ENCODE measurements around the gene CDH13. TPM values are rescaled to one million over a fixed set of nuclear protein-coding genes. Genes with fewer than 3 reads are reported as not detected.

CDH13 gene
- total RNA-seq, 2 donors from 2014 or later = 4.1 to 7.1 TPM

GRCh38 chr16:82758406-82758805 is 131.6 kb downstream of the CDH13 start:
- ATAC-seq (no peak), DNase-seq (no peak)
- intact Hi-C loops (cut with DNase I, micrococcal nuclease) = no loop called here

GRCh38 chr16:82758904-82759303 is 132.1 kb downstream of the CDH13 start:
- ATAC-seq (no peak), DNase-seq (no peak)
- intact Hi-C loops (cut with DNase I, micrococcal nuclease) = no loop called here

DNA sequence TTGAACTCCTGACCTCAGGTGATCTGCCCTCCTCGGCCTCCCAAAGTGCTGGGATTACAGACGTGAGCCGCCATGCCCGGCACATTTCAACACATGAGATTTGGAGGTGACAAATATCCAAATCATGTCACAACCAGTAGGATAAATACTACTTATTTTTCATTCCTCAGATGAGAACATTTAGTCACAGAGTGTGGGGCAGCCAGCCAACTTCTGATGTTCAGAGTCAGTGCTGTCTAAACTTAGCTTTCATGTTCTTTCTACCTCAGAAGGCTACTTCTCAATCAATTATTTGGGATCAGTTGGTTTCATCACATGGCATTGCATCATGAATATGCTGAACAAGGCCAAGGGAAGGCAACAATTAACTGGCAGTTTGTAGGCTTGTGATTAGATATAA is 134.5 kb downstream of the CDH13 start:
- peak in 1 of 2 donors; percentile 27 for DNase-seq
- intact Hi-C loops (cut with DNase I, micrococcal nuclease) = no loop called here
- ATAC-seq = no peak

DNA sequence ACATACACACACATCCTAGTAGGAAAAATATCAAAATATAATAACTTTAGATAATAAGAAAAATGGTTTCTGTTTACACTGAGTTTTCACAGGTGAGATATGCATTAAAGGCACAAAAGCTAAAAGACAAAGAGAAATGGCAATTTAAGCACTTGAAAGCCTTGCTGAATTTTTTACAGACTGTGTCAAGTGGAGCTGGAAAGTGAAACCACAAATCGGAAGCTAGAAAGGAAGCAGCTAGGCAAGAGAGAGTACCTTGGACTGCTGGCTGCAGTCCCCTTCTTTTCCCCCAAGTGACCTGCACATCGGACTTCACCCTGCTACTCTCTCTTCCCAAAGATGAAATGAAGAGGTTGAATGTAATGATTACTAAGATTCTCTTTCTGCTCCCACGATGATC is 135.1 kb downstream of the CDH13 start:
- peak; percentile 83 for ATAC-seq
- intact Hi-C loops (cut with DNase I, micrococcal nuclease) = no loop called here
- no peak for DNase-seq

DNA sequence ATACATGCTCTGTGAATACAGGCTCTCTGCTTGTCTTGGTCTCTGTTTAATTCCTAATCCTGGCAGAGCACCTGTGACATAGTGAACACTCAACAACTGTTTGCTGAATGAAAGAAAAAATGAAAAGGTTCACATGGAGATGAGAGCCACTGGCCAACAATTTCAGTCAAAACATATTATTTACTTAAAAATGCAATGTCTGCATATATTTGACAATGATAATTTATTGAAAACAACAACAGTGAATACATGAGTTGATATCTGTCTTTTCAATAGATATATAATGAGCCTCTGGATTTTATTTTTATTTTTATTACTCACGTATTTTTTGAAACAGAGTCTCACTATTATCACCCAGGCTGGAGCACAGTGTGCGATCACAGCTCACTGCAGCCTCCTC is 136.6 kb downstream of the CDH13 start:
- DNase-seq (no peak), ATAC-seq (no peak)
- intact Hi-C loops (cut with DNase I, micrococcal nuclease) = no loop called here

DNA sequence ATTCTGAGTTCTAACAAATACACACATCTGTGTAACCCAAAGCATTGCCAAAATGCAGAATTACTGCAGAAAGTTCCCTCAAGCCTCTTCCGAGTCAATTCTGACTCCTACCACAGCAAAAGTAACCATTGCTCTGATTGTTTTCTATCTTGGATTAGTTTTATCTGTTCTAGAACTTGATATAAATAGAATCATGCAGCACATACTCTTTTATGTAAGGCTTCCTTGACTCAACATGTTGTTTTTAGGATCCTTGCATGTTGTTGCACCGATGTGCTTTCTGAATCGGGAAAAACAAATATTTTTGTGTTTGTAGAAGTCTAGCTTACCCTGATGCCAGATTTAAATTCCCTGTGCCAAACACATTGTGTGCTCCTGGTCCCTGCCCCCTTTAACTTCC is 140.4 kb downstream of the CDH13 start:
- intact Hi-C loops (cut with DNase I, micrococcal nuclease) = no loop called here
- no peak for DNase-seq
- ATAC-seq = no peak

DNA sequence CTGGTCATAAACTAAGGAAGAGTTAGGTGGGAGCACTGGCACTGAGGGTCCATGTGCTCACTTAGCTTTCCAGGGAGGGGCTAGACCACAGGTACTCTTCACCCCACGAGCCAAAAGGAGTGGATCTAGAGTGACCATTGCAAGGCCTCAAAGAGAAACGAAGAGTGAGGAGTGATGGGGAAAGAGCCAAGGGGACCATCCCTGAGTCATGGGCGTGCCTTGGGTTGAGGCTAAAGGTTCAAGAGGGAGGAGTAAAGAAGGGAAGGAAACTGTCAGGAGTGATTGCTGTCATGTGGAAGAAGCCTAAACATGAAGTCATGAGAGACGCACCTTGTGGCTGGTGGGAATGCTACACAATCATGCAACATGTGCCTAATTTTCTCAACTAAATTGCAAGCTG is 141.0 kb downstream of the CDH13 start:
- ATAC-seq = peak; percentile 64
- no peak for DNase-seq
- intact Hi-C loops (cut with DNase I, micrococcal nuclease) = no loop called here

DNA sequence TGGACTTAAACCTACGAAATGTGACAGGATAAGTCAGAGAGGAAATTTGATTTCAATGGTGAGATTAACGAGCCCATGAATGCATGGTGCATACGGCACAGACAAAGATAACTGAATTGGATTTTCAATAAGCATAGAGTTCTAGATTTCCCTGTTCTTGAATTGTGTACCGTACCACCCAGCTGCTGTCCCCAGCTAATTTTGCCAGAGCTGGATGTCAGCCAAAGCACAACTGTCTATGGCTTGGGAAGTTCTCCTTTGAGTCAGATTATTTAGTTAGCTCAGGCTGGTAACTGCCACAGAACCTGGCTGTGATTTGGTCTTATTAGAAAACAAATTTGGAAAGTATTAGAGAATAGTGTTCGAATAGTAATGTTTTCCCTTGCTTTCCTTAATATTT is 143.1 kb downstream of the CDH13 start:
- ATAC-seq (no peak), DNase-seq (no peak)
- intact Hi-C loops (cut with DNase I, micrococcal nuclease) = no loop called here

GRCh38 chr16:82772215-82772614 is 145.4 kb downstream of the CDH13 start:
- ATAC-seq (no peak), DNase-seq (no peak)
- intact Hi-C loops (cut with DNase I, micrococcal nuclease) = no loop called here

GRCh38 chr16:82773018-82773417 is 146.2 kb downstream of the CDH13 start:
- ATAC-seq = no peak
- no peak for DNase-seq
- intact Hi-C loops (cut with DNase I, micrococcal nuclease) = no loop called here

GRCh38 chr16:82776470-82777146 is 149.8 kb downstream of the CDH13 start:
- DNase-seq = no peak
- intact Hi-C loops (cut with DNase I, micrococcal nuclease) = no loop called here
- peak; percentile 19 for ATAC-seq

DNA sequence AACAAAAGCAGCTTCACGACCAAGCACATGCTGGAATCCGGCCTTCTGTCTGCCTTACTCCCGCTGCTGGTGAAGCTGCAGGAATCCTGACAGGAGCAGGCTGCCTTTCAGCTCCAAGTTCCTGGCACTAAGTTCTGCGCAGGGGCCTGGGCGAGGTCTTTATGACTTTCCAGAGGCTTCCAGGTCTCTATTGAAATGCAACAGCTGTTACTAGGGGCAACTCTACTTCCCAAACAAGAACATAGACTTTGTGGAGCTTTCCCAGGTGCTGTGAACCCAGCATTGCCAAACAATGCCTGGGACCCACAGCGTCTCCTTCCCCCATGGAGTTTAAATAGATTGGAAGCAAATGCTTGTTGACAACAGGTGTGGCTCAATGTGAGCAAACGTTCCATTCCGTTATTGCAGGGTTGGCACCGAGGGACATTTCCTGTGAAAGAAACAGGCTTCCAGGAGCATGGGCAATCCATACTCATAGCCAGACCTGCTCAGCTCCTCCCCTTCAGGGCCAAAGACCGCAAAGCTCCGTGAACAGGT is 156.0 kb downstream of the CDH13 start:
- DNase-seq (peak; percentile 68 to 82), ATAC-seq (peak; percentile 88)
- intact Hi-C loops (cut with DNase I, micrococcal nuclease) = no loop called here

- DNase-seq = peak; percentile 51 to 70
Measured at GRCh38 chr16:82783933-82784572, 157.3 kb downstream of the CDH13 start.

DNA sequence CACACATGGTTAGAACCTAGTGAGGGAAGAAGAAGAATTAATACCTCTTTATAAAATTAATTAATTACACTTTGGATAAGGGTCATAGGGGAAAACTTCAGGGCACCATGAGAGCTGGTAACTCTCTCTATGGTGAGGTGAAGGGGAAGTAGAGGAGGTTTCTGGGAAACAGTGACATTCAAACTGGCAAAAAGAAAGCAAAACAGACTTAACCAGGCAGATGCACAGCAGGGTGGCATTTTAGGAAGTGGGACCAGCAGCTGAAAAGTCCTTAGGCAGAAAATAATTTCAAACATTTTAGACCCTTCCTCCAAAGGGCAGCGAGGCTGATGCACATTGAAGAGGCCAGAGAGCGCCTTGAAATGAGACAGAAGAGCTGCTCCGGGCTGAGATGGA is 157.8 kb downstream of the CDH13 start:
- intact Hi-C loops (cut with DNase I, micrococcal nuclease) = no loop called here
- no peak for ATAC-seq
- no peak for DNase-seq

More at GRCh38 chr16:82783933-82784572, 157.3 kb downstream of the CDH13 start:
- peak; percentile 77 for ATAC-seq
- intact Hi-C loops (cut with DNase I, micrococcal nuclease) = no loop called here

DNA sequence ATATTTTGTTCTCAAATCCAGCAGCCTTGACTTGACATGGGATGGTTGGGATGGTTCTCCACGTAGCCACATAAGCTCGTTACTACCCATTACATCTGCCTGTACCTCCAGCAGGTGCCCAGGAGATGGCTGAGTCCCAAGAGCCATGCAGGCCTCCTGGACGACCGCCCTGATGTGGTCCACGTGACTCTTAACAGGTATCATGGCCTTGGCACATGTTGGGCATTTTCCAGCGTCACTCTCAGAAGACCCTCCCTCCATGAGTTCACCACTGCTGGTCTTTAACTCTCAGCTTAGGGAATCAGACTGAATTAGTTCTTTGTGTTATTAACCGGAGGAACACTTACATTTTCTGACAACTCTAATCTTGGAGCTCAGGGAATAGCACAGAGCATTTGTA is 161.5 kb downstream of the CDH13 start:
- intact Hi-C loops (cut with DNase I, micrococcal nuclease) = no loop called here
- DNase-seq = no peak
- no peak for ATAC-seq

- ATAC-seq (no peak), DNase-seq (no peak)
- intact Hi-C loops (cut with DNase I, micrococcal nuclease) = no loop called here
Measured at GRCh38 chr16:82788919-82789318, 162.2 kb downstream of the CDH13 start.

DNA sequence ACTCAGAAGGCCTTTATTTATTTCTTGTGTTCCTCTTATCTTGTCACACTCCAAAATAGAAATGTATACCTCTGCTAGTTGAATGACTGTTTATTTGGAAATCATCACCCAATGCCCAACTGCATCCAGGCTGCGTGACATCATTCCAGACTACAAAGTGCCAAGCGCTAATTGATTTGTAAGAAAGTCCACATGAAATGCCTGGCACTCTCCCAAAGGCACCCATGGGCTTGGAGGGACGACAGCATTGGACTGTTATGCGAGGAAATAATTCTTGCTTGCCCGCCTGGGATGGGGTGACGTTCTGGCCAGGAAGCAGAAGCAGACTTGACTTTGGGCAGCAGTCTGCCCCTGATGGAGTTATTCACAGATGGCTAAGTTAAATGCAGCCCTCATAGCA is 165.9 kb downstream of the CDH13 start:
- no peak for ATAC-seq

GRCh38 chr16:82793528-82794245 is 166.9 kb downstream of the CDH13 start:
- DNase-seq = no peak
- intact Hi-C loops (cut with DNase I, micrococcal nuclease) = no loop called here
- ATAC-seq = no peak

More for the DNA sequence above, 165.9 kb downstream of the CDH13 start:
- DNase-seq = no peak
- intact Hi-C loops (cut with DNase I, micrococcal nuclease) = no loop called here

DNA sequence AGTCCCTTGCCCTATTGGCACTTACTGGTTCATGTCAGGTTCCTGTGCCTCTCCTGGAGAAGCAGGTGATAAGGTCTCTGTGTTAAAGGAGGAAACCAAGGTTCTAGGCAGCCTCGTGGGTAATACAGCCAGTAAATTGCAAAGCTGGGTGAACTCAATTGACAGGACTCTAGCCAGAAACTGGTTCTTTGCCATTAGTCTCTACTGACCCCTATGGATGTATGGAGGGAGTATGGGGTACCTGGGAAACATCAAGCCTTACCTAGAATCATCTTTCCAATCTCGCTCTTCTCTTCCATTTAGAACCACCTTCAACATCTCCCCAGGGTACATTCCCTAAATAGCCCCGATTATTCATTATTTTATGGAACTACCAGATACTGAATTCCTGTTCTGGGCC is 169.3 kb downstream of the CDH13 start:
- DNase-seq (no peak), ATAC-seq (peak; percentile 69)
- intact Hi-C loops (cut with DNase I, micrococcal nuclease) = no loop called here

- ATAC-seq (no peak), DNase-seq (no peak)
- intact Hi-C loops (cut with DNase I, micrococcal nuclease) = no loop called here
Measured at GRCh38 chr16:82801361-82801760, 174.6 kb downstream of the CDH13 start.
